ENCODE measurements around the gene TMEM175.

GRCh38 chr4:890036-890695, 42.1 kb upstream of the TMEM175 start:
- TF ChIP-seq CTCF (IDR thresholded peaks at IDR 0.05) (no peak), POLR2AphosphoS5 (IDR thresholded peaks at IDR 0.05) (no peak)

Data from breast epithelium (tissue), 3 donors.